GM23338 (cell line): ENCODE measurements around the gene CYP21A2.
"Not testable (repeated sequence)": the region's sequence is repeated elsewhere in the genome, so short reads cannot be mapped to it uniquely, and the experiment has no call there.

ENCODE experiments used
- CREB1 ChIP-seq: fragments of 250-450 bp; sonication (Bioruptor Pico); IDR thresholded peaks from 2 replicates; pipeline ENCODE4 v1.5.0; 2020; ENCODE audit warnings: low read depth, mild to moderate bottlenecking, moderate library complexity
- CTCF ChIP-seq, 2 experiments: fragments of 200-600 bp in 1 of 2; sonication (generic) in 1 of 2; conservative IDR thresholded peaks; 2 replicates each; pipeline versions ENCODE4 v1.5.1 to v1.6.1; 2016 to 2017; ENCODE audit warnings: antibody characterized with exemption in 2 of 2, low read depth in 2 of 2, mild to moderate bottlenecking in 2 of 2, moderate library complexity in 1 of 2
- EZH2 ChIP-seq: fragments of 200-600 bp; sonication (generic); IDR thresholded peaks from one replicate; pipeline ENCODE4 v1.8.0; 2017; ENCODE audit warnings: antibody characterized with exemption, mild to moderate bottlenecking, low read depth; ENCODE audit not compliant: unreplicated experiment
- EZH2phosphoT487 ChIP-seq: fragments of 200-600 bp; sonication (generic); IDR thresholded peaks from one replicate; pipeline ENCODE4 v1.8.1; 2018; ENCODE audit warnings: antibody characterized with exemption; ENCODE audit not compliant: unreplicated experiment
- JUNB ChIP-seq: IDR thresholded peaks from one replicate; pipeline ENCODE4 v1.6.1; 2016; ENCODE audit warnings: antibody characterized with exemption; ENCODE audit not compliant: unreplicated experiment
- NANOG ChIP-seq: IDR thresholded peaks from 2 replicates; pipeline ENCODE4 v1.6.1; 2016; ENCODE audit warnings: antibody characterized with exemption, borderline replicate concordance
- POLR2AphosphoS5 ChIP-seq: IDR thresholded peaks from 2 replicates; pipeline ENCODE4 v1.6.1; 2016; ENCODE audit warnings: antibody characterized with exemption, low read depth
- REST ChIP-seq: IDR thresholded peaks from one replicate; pipeline ENCODE4 v1.6.1; 2018; ENCODE audit warnings: antibody characterized with exemption; ENCODE audit not compliant: unreplicated experiment
- ZNF114 ChIP-seq: fragments of 250-450 bp; sonication (Bioruptor Pico); IDR thresholded peaks from 2 replicates; pipeline ENCODE4 v1.5.0; 2020; ENCODE audit warnings: mild to moderate bottlenecking, moderate library complexity
- ZNF331 ChIP-seq: fragments of 250-450 bp; sonication (Bioruptor Pico); IDR thresholded peaks from 2 replicates; pipeline ENCODE4 v1.5.0; 2020; ENCODE audit warnings: low read depth, mild to moderate bottlenecking, moderate library complexity

- TF ChIP-seq CTCF (conservative IDR thresholded peaks at IDR 0.05; ENCODE audit: low read depth in 2 of 2); POLR2AphosphoS5; REST; EZH2; EZH2phosphoT487; CREB1 (CRISPR knock-in tag); ZNF114 (CRISPR knock-in tag); ZNF331 (CRISPR knock-in tag); NANOG; JUNB: not testable (repeated sequence)
Measured at GRCh38 chr6:32037598-32038524, at the start of gene CYP21A2.
